T-cell (primary cell): ENCODE data around the gene SYNGR2. TPM values are rescaled to one million over a fixed set of nuclear protein-coding genes. Genes with fewer than 3 reads are reported as not detected.
"Not testable (repeated sequence)": the region's sequence is repeated elsewhere in the genome, so short reads cannot be mapped to it uniquely, and the experiment has no call there.

Experiments
- ATAC-seq, 4 experiments: fragments of 200-7000 bp in 3 of 4; fragments of 150-1000 bp in 1 of 4; cut with Tn5 transposase; replicated peaks in 1 of 4; 1 replicate in 3 of 4; 2 replicates in 1 of 4; pipeline ENCODE4 v1.10.0; 2021; ENCODE audit warnings: moderate library complexity in 3 of 4, mild to moderate bottlenecking in 2 of 4, moderate number of reproducible peaks in 1 of 4
- CTCF ChIA-PET, 2 donors: fragments of 300-600 bp; sonication (Branson Sonifier 250); formaldehyde crosslinking; loops; one replicate each; lab custom pipeline; 2022; ENCODE audit warnings: antibody characterized with exemption in 2 of 2; lab: Charles Lee
- POLR2A ChIA-PET, 2 donors: fragments of 300-600 bp; sonication (Branson Sonifier 250); formaldehyde crosslinking; loops; one replicate each; lab custom pipeline; 2022; ENCODE audit warnings: antibody characterized with exemption in 2 of 2; lab: Charles Lee
- DNase-seq, 35 experiments: peaks; one replicate each; pipeline versions ENCODE4 v3.0.0 to v3.0.0-alpha.2; 2013 to 2023
- H3K27ac ChIP-seq: one replicate; pipeline ENCODE4 v1.5.1; 2013; ENCODE audit warnings: low read length
- H3K27me3 ChIP-seq, 2 experiments: replicated peaks in 1 of 2; 1 replicate in 1 of 2; 2 replicates in 1 of 2; pipeline versions ENCODE4 v1.6.1 to v1.7.0; 2013; ENCODE audit warnings: low read length in 1 of 2, mixed read lengths in 1 of 2; ENCODE audit not compliant: control insufficient read depth in 2 of 2, insufficient read depth in 2 of 2; ENCODE audit errors: extremely low read depth in 1 of 2
- H3K36me3 ChIP-seq, 2 donors: 1 replicate in 1 of 2; 2 replicates in 1 of 2; pipeline versions ENCODE4 v1.6.1 to v1.7.0; 2013; ENCODE audit warnings: low read length in 1 of 2; ENCODE audit not compliant: control insufficient read depth in 2 of 2, insufficient read depth in 1 of 2; ENCODE audit errors: extremely low read depth in 1 of 2
- H3K4me1 ChIP-seq, 2 experiments: 1 replicate in 1 of 2; 2 replicates in 1 of 2; pipeline versions ENCODE4 v1.6.1 to v1.7.0; 2013; ENCODE audit warnings: low read length in 2 of 2, mixed read lengths in 1 of 2; ENCODE audit not compliant: insufficient read depth in 2 of 2, control insufficient read depth in 1 of 2; ENCODE audit errors: extremely low read depth in 1 of 2
- H3K4me3 ChIP-seq, 2 donors: 1 replicate in 1 of 2; 2 replicates in 1 of 2; pipeline versions ENCODE4 v1.5.1 to v1.7.0; 2013; ENCODE audit warnings: mild to moderate bottlenecking in 2 of 2, low read length in 1 of 2, moderate library complexity in 1 of 2; ENCODE audit not compliant: control insufficient read depth in 1 of 2; ENCODE audit errors: extremely low read depth in 1 of 2
- H3K9me3 ChIP-seq: 2 replicates; pipeline ENCODE4 v1.7.0; 2013
- H3K27ac Mint-ChIP-seq, 2 donors: one replicate each; pipeline ENCODE4 v1.8.0; 2020 to 2021; ENCODE audit warnings: mild to moderate bottlenecking in 2 of 2, mixed read lengths in 2 of 2
- H3K27me3 Mint-ChIP-seq, 2 donors: one replicate each; pipeline ENCODE4 v1.8.0; 2021 to 2022; ENCODE audit warnings: mixed read lengths in 2 of 2
- H3K36me3 Mint-ChIP-seq: one replicate; pipeline ENCODE4 v1.8.0; 2021; ENCODE audit warnings: mixed read lengths
- H3K4me1 Mint-ChIP-seq, 3 donors: one replicate each; pipeline ENCODE4 v1.8.0; 2020 to 2022; ENCODE audit warnings: mixed read lengths in 3 of 3, mild to moderate bottlenecking in 1 of 3
- H3K4me3 Mint-ChIP-seq, 3 donors: one replicate each; pipeline ENCODE4 v1.8.0; 2020 to 2022; ENCODE audit warnings: mild to moderate bottlenecking in 3 of 3, mixed read lengths in 3 of 3, moderate library complexity in 3 of 3
- H3K9me3 Mint-ChIP-seq, 3 donors: one replicate each; pipeline ENCODE4 v1.8.0; 2020 to 2022; ENCODE audit warnings: mixed read lengths in 3 of 3
- WGBS: methylation state at CpG from one replicate; pipeline ENCODE4 v1.1.5; 2013; ENCODE audit warnings: missing lambda C conversion rate; ENCODE audit not compliant: insufficient coverage; 5-methylcytosine and 5-hydroxymethylcytosine counted together
- total RNA-seq, 35 experiments: library from RNA in 6 of 35; stranded (reverse) in 6 of 35; fragments of 120-200 nt in 1 of 35; gene quantifications; one replicate each; pipeline versions ENCODE4 v1.2.1 to v1.2.4 and lab custom pipeline; 2013 to 2026

The SYNGR2 gene
- total RNA-seq, 5 donors from 2014 or later (not counting 1 experiment from before 2014, with no cell fraction given), result 56.0 to 86.3 (median 74.6) TPM

DNA sequence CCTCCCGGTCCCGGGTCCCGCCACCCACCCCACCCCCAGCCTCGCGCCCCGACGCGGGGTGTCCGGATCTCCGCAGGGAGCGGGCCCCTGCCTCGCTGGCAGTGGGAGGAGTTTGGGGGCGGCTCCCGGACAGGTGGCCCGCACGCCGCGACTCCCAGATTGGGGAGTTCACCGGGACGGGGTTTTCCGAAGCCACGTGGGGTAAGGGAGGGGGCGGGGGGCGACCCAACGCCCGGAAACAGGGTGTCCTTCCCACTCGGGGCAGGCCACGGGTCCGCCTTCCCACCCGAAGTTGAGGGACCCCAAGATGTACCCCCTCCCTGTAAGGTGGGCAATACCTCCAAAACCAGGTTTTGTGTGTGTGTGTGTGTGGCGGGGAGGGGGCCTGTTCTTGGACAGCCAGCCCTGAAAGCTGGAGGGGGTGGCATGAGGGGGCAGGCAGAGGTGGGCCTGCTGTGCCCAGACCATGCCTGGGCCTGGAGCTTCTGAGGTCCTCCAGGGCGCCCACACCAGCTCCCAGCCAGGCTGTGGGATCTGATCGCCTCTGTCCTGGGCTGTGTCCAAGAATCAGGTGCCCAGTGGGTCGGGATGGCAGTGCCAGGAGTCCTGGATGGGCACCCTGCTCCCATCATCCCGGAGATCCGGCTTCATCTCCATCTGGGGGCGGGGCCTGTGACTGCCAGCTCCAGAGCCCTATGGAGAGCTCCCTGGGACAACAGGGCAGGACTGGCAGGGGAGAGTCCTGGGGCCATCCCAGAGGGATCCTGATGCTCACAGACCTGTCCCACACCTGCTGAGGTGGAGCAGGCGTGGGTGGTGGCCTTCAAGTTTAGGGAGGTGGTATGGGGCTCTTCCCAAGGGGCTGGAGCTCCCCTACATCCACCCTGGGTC, 767 bp downstream of the SYNGR2 start:
- peak in 32 of 35 experiments; percentile 28 to 83 (median 46) for DNase-seq
- Histone ChIP-seq H3K4me1 (peaks cover 14 to 58% of the 10 kb centered on the region in 2 experiments), H3K9me3 (no peaks in the 10 kb centered on the region), H3K27me3 (peaks cover 0 to 3% of the 10 kb centered on the region in 2 experiments), H3K27ac (peak overlapping the region; percentile 72), H3K4me3 (peak overlapping the region; percentile 38 to 58), H3K36me3 (peaks cover 5 to 14% of the 10 kb centered on the region in 2 donors)
- peak overlapping the region; percentile 66 to 70 (median 68) for H3K4me3 Mint-ChIP-seq
- H3K27me3 Mint-ChIP-seq, result no peaks in the 10 kb centered on the region
- WGBS, result 25% methylated on average over 17 of the region's 38 CpGs
- peaks cover 4% of the 10 kb centered on the region for H3K36me3 Mint-ChIP-seq
- peak; percentile 20 to 71 (median 26) for ATAC-seq
- no peaks in the 10 kb centered on the region for H3K9me3 Mint-ChIP-seq
- peak overlapping the region; percentile 79 to 82 for H3K27ac Mint-ChIP-seq
- peaks cover 28 to 47% (median 46%) of the 10 kb centered on the region in 3 donors for H3K4me1 Mint-ChIP-seq
- CTCF ChIA-PET, result no interaction called here
- POLR2A ChIA-PET, result no interaction called here

- no peak for ATAC-seq
- Mint-ChIP-seq H3K9me3 (no peaks in the 10 kb centered on the region), H3K27me3 (no peaks in the 10 kb centered on the region), H3K27ac (peak overlapping the region; percentile 28 to 82), H3K4me3 (peak overlapping the region; percentile 50 to 68 (median 66)), H3K36me3 (peaks cover 4% of the 10 kb centered on the region), H3K4me1 (peaks cover 37 to 58% (median 55%) of the 10 kb centered on the region in 3 donors)
- H3K9me3 ChIP-seq, result no peaks in the 10 kb centered on the region
- no peaks in the 10 kb centered on the region for H3K27me3 ChIP-seq
- ChIA-PET CTCF (no interaction called here), POLR2A (no interaction called here)
- WGBS, result 89% methylated on average over 27 of the region's 31 CpGs
- DNase-seq, result no peak
- H3K36me3 ChIP-seq, result peaks cover 8 to 14% of the 10 kb centered on the region in 2 donors
- no peak overlapping the region for H3K4me3 ChIP-seq
- H3K4me1 ChIP-seq, result peaks cover 14 to 66% of the 10 kb centered on the region in 2 experiments
- no peak overlapping the region for H3K27ac ChIP-seq
Observed at GRCh38 chr17:78170692-78171590, 2.6 kb downstream of the SYNGR2 start.

GRCh38 chr17:78171591-78172248, 3.3 kb downstream of the SYNGR2 start:
- ATAC-seq, CTCF ChIA-PET, DNase-seq, H3K9me3 Mint-ChIP-seq, H3K36me3 Mint-ChIP-seq, H3K9me3 ChIP-seq, H3K27me3 Mint-ChIP-seq, H3K27ac ChIP-seq, H3K4me3 ChIP-seq, POLR2A ChIA-PET, H3K27me3 ChIP-seq: not testable (repeated sequence)
- peaks cover 8 to 14% of the 10 kb centered on the region in 2 donors for H3K36me3 ChIP-seq
- H3K4me1 Mint-ChIP-seq, result peaks cover 45 to 65% (median 63%) of the 10 kb centered on the region in 3 donors
- H3K27ac Mint-ChIP-seq, result peak overlapping the region; percentile 90 to 91
- H3K4me1 ChIP-seq, result peaks cover 17 to 73% of the 10 kb centered on the region in 2 experiments
- peak overlapping the region in 2 of 3 donors; percentile 21 to 66 for H3K4me3 Mint-ChIP-seq
- 96% methylated on average over 8 of the region's 19 CpGs for WGBS

DNA sequence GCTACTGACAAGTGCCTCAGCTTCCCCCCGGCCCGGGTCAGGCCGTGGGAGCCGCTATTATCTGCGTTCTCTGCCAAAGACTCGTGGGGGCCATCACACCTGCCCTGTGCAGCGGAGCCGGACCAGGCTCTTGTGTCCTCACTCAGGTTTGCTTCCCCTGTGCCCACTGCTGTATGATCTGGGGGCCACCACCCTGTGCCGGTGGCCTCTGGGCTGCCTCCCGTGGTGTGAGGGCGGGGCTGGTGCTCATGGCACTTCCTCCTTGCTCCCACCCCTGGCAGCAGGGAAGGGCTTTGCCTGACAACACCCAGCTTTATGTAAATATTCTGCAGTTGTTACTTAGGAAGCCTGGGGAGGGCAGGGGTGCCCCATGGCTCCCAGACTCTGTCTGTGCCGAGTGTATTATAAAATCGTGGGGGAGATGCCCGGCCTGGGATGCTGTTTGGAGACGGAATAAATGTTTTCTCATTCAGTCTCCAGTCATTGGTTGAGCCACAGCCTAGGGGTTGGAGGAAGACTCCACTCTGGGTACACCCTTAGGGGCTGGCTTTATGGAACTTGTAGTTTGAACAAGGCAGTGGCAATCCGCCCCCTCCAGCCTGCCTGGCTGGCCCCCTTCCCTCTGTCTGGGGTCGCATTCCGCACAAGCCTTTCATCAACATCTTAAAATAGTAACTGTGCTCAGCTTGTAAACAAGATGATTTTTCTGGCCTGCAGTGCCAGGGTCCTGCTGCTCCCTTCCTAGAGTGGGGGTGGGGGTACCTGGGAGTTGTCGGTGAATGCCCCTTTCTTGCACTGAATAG, 4.1 kb downstream of the SYNGR2 start:
- POLR2A ChIA-PET, result no interaction called here
- H3K27ac ChIP-seq, result peak overlapping the region; percentile 54
- Mint-ChIP-seq H3K27ac (peak overlapping the region; percentile 90 to 91), H3K4me1 (peaks cover 50 to 68% (median 67%) of the 10 kb centered on the region in 3 donors), H3K27me3 (no peaks in the 10 kb centered on the region), H3K4me3 (peak overlapping the region in 1 of 3 donors; percentile 66), H3K9me3 (no peaks in the 10 kb centered on the region), H3K36me3 (peaks cover 4% of the 10 kb centered on the region)
- peaks cover 17 to 77% of the 10 kb centered on the region in 2 experiments for H3K4me1 ChIP-seq
- no peaks in the 10 kb centered on the region for H3K9me3 ChIP-seq
- peaks cover 8 to 14% of the 10 kb centered on the region in 2 donors for H3K36me3 ChIP-seq
- WGBS, result 83% methylated on average over 8 of the region's 19 CpGs
- H3K27me3 ChIP-seq, result no peaks in the 10 kb centered on the region
- DNase-seq (peak in 1 of 35 experiments; percentile 23), ATAC-seq (no peak)
- no peak overlapping the region for H3K4me3 ChIP-seq
- CTCF ChIA-PET, result no interaction called here

- WGBS, result 90% methylated on average over 6 of the region's 11 CpGs
- Histone ChIP-seq H3K9me3 (no peaks in the 10 kb centered on the region), H3K4me1 (peaks cover 17 to 72% of the 10 kb centered on the region in 2 experiments), H3K36me3 (peaks cover 8 to 14% of the 10 kb centered on the region in 2 donors), H3K4me3 (no peak overlapping the region), H3K27me3 (no peaks in the 10 kb centered on the region), H3K27ac (peak overlapping the region; percentile 54)
- no peaks in the 10 kb centered on the region for H3K27me3 Mint-ChIP-seq
- H3K36me3 Mint-ChIP-seq, result peaks cover 4% of the 10 kb centered on the region
- no peaks in the 10 kb centered on the region for H3K9me3 Mint-ChIP-seq
- H3K4me1 Mint-ChIP-seq, result peaks cover 50 to 68% (median 67%) of the 10 kb centered on the region in 3 donors
- H3K27ac Mint-ChIP-seq, result peak overlapping the region; percentile 90 to 91
- POLR2A ChIA-PET, result no interaction called here
- peak in 4 of 35 experiments; percentile 14 to 47 (median 21) for DNase-seq
- peak; percentile 33 to 48 (median 40) for ATAC-seq
- CTCF ChIA-PET, result no interaction called here
- H3K4me3 Mint-ChIP-seq, result peak overlapping the region in 2 of 3 donors; percentile 0 to 66
Observed at GRCh38 chr17:78173097-78173715, 4.8 kb downstream of the SYNGR2 start.
